T-helper 1 cell treated with Interleukin-12 subunit alpha and Interleukin-12 subunit beta and Interleukin-4 antibody, amounts not matched to agents 30 μg/mL and 1 μg/mL, for 36 hours (primary cell): ENCODE data around the gene ETS1.

Experiments
- H3K27ac Mint-ChIP-seq: one replicate; pipeline ENCODE4 v1.8.0; 2021; ENCODE audit warnings: mild to moderate bottlenecking, mixed read lengths
- H3K27me3 Mint-ChIP-seq: one replicate; pipeline ENCODE4 v1.8.0; 2021; ENCODE audit warnings: low read depth, mixed read lengths
- H3K36me3 Mint-ChIP-seq: one replicate; pipeline ENCODE4 v1.8.0; 2021; ENCODE audit warnings: low read depth, mixed read lengths
- H3K4me1 Mint-ChIP-seq: one replicate; pipeline ENCODE4 v1.8.0; 2021; ENCODE audit warnings: low read depth, mixed read lengths
- H3K4me3 Mint-ChIP-seq: one replicate; pipeline ENCODE4 v1.8.0; 2021; ENCODE audit warnings: mild to moderate bottlenecking, moderate library complexity, mixed read lengths
- H3K9me3 Mint-ChIP-seq: one replicate; pipeline ENCODE4 v1.8.0; 2021; ENCODE audit warnings: mixed read lengths

The ETS1 gene

GRCh38 chr11:128555606-128556005, 31.8 kb downstream of the ETS1 start:
- Mint-ChIP-seq H3K9me3 (no peaks in the 10 kb centered on the region), H3K36me3 (peaks cover 3% of the 10 kb centered on the region), H3K27me3 (no peaks in the 10 kb centered on the region), H3K27ac (no peak overlapping the region), H3K4me3 (no peak overlapping the region), H3K4me1 (peaks cover 41% of the 10 kb centered on the region)

- Mint-ChIP-seq H3K27ac (peak overlapping the region; percentile 42), H3K27me3 (no peaks in the 10 kb centered on the region), H3K9me3 (no peaks in the 10 kb centered on the region), H3K36me3 (peaks cover 1% of the 10 kb centered on the region), H3K4me3 (no peak overlapping the region), H3K4me1 (peaks cover 44% of the 10 kb centered on the region)
Observed at GRCh38 chr11:128553662-128554362, 33.5 kb downstream of the ETS1 start.

- H3K9me3 Mint-ChIP-seq: no peaks in the 10 kb centered on the region
- H3K27ac Mint-ChIP-seq: peak overlapping the region; percentile 42
- H3K4me3 Mint-ChIP-seq: no peak overlapping the region
- no peaks in the 10 kb centered on the region for H3K27me3 Mint-ChIP-seq
- H3K36me3 Mint-ChIP-seq: peaks cover 1% of the 10 kb centered on the region
- H3K4me1 Mint-ChIP-seq: peaks cover 48% of the 10 kb centered on the region
Observed at GRCh38 chr11:128552783-128553661, 34.3 kb downstream of the ETS1 start.

GRCh38 chr11:128551611-128552335, 35.6 kb downstream of the ETS1 start:
- Mint-ChIP-seq H3K4me3 (no peak overlapping the region), H3K4me1 (peaks cover 57% of the 10 kb centered on the region), H3K36me3 (peaks cover 1% of the 10 kb centered on the region), H3K27me3 (no peaks in the 10 kb centered on the region), H3K9me3 (no peaks in the 10 kb centered on the region), H3K27ac (peak overlapping the region; percentile 90)

GRCh38 chr11:128551058-128551457, 36.3 kb downstream of the ETS1 start:
- Mint-ChIP-seq H3K36me3 (peaks cover 1% of the 10 kb centered on the region), H3K27ac (peak overlapping the region; percentile 90), H3K27me3 (no peaks in the 10 kb centered on the region), H3K4me1 (peaks cover 57% of the 10 kb centered on the region), H3K4me3 (peak overlapping the region; percentile 44), H3K9me3 (no peaks in the 10 kb centered on the region)

GRCh38 chr11:128550261-128550821, 37.0 kb downstream of the ETS1 start:
- H3K27me3 Mint-ChIP-seq: no peaks in the 10 kb centered on the region
- peak overlapping the region; percentile 90 for H3K27ac Mint-ChIP-seq
- H3K9me3 Mint-ChIP-seq: no peaks in the 10 kb centered on the region
- H3K36me3 Mint-ChIP-seq: peaks cover 1% of the 10 kb centered on the region
- H3K4me1 Mint-ChIP-seq: peaks cover 63% of the 10 kb centered on the region
- H3K4me3 Mint-ChIP-seq: peak overlapping the region; percentile 78

- peak overlapping the region; percentile 78 for H3K4me3 Mint-ChIP-seq
- peaks cover 1% of the 10 kb centered on the region for H3K36me3 Mint-ChIP-seq
- H3K4me1 Mint-ChIP-seq: peaks cover 69% of the 10 kb centered on the region
- peaks cover 2% of the 10 kb centered on the region for H3K27me3 Mint-ChIP-seq
- peak overlapping the region; percentile 90 for H3K27ac Mint-ChIP-seq
- H3K9me3 Mint-ChIP-seq: no peaks in the 10 kb centered on the region
Observed at GRCh38 chr11:128549256-128549944, 38.0 kb downstream of the ETS1 start.

GRCh38 chr11:128548649-128549255, 38.6 kb downstream of the ETS1 start:
- H3K9me3 Mint-ChIP-seq: no peaks in the 10 kb centered on the region
- peaks cover 3% of the 10 kb centered on the region for H3K27me3 Mint-ChIP-seq
- H3K4me3 Mint-ChIP-seq: peak overlapping the region; percentile 78
- peaks cover 1% of the 10 kb centered on the region for H3K36me3 Mint-ChIP-seq
- H3K4me1 Mint-ChIP-seq: peaks cover 68% of the 10 kb centered on the region
- H3K27ac Mint-ChIP-seq: peak overlapping the region; percentile 76

GRCh38 chr11:128547946-128548648, 39.3 kb downstream of the ETS1 start:
- peaks cover 66% of the 10 kb centered on the region for H3K4me1 Mint-ChIP-seq
- H3K4me3 Mint-ChIP-seq: peak overlapping the region; percentile 80
- H3K27me3 Mint-ChIP-seq: peaks cover 3% of the 10 kb centered on the region

GRCh38 chr11:128546916-128547315, 40.4 kb downstream of the ETS1 start:
- Mint-ChIP-seq H3K27me3 (peaks cover 3% of the 10 kb centered on the region), H3K4me1 (peaks cover 58% of the 10 kb centered on the region), H3K27ac (peak overlapping the region; percentile 33), H3K4me3 (no peak overlapping the region), H3K9me3 (no peaks in the 10 kb centered on the region), H3K36me3 (peaks cover 6% of the 10 kb centered on the region)

More at GRCh38 chr11:128547946-128548648, 39.3 kb downstream of the ETS1 start:
- no peaks in the 10 kb centered on the region for H3K9me3 Mint-ChIP-seq
- peak overlapping the region; percentile 80 for H3K27ac Mint-ChIP-seq
- peaks cover 6% of the 10 kb centered on the region for H3K36me3 Mint-ChIP-seq

GRCh38 chr11:128544471-128545051, 42.8 kb downstream of the ETS1 start:
- H3K9me3 Mint-ChIP-seq: no peaks in the 10 kb centered on the region
- peaks cover 34% of the 10 kb centered on the region for H3K4me1 Mint-ChIP-seq
- H3K27me3 Mint-ChIP-seq: peaks cover 3% of the 10 kb centered on the region
- H3K36me3 Mint-ChIP-seq: peaks cover 8% of the 10 kb centered on the region
- peak overlapping the region; percentile 63 for H3K4me3 Mint-ChIP-seq
- no peak overlapping the region for H3K27ac Mint-ChIP-seq

- H3K27ac Mint-ChIP-seq: no peak overlapping the region
- peaks cover 9% of the 10 kb centered on the region for H3K27me3 Mint-ChIP-seq
- H3K36me3 Mint-ChIP-seq: peaks cover 6% of the 10 kb centered on the region
- H3K4me3 Mint-ChIP-seq: no peak overlapping the region
- peaks cover under 1% of the 10 kb centered on the region for H3K9me3 Mint-ChIP-seq
- peaks cover 17% of the 10 kb centered on the region for H3K4me1 Mint-ChIP-seq
Observed at GRCh38 chr11:128540469-128540868, 46.9 kb downstream of the ETS1 start.

GRCh38 chr11:128536506-128536905, 50.9 kb downstream of the ETS1 start:
- H3K36me3 Mint-ChIP-seq: peaks cover 6% of the 10 kb centered on the region
- H3K9me3 Mint-ChIP-seq: peaks cover 12% of the 10 kb centered on the region
- H3K27me3 Mint-ChIP-seq: peaks cover 5% of the 10 kb centered on the region
- peaks cover 9% of the 10 kb centered on the region for H3K4me1 Mint-ChIP-seq
- no peak overlapping the region for H3K4me3 Mint-ChIP-seq
- H3K27ac Mint-ChIP-seq: no peak overlapping the region
